PFSK-1 (cell line): Measurements from ENCODE around the gene FRMD4A.

Source experiments
- FOXP2 ChIP-seq: optimal IDR thresholded peaks from 2 replicates; pipeline ENCODE3; 2011; ENCODE audit warnings: borderline replicate concordance, control low read depth, inconsistent platforms; ENCODE audit not compliant: insufficient read depth; ENCODE audit errors: extremely low read length, extremely low read depth
- POLR2AphosphoS5 ChIP-seq: IDR thresholded peaks from 2 replicates; pipeline ENCODE4 v1.6.1; 2012; ENCODE audit warnings: low read depth, mild to moderate bottlenecking, control low read depth, low read length, moderate library complexity
- REST ChIP-seq, 2 experiments: IDR thresholded peaks; 2 replicates each; pipeline versions ENCODE4 v1.6.1 to v1.8.0; 2011 to 2012; ENCODE audit warnings: low read depth in 2 of 2, low read length in 2 of 2, control low read depth in 1 of 2, inconsistent platforms in 1 of 2, mild to moderate bottlenecking in 1 of 2, moderate library complexity in 1 of 2; ENCODE audit not compliant: insufficient read depth in 1 of 2
- SIN3A ChIP-seq: IDR thresholded peaks from 2 replicates; pipeline ENCODE4 v1.6.1; 2012; ENCODE audit warnings: mild to moderate bottlenecking, low read length, moderate library complexity, borderline replicate concordance; ENCODE audit not compliant: insufficient read depth
- TAF1 ChIP-seq: IDR thresholded peaks from 2 replicates; pipeline ENCODE4 v1.6.1; 2012; ENCODE audit warnings: low read length, control low read depth, borderline replicate concordance; ENCODE audit not compliant: insufficient read depth

FRMD4A gene

DNA sequence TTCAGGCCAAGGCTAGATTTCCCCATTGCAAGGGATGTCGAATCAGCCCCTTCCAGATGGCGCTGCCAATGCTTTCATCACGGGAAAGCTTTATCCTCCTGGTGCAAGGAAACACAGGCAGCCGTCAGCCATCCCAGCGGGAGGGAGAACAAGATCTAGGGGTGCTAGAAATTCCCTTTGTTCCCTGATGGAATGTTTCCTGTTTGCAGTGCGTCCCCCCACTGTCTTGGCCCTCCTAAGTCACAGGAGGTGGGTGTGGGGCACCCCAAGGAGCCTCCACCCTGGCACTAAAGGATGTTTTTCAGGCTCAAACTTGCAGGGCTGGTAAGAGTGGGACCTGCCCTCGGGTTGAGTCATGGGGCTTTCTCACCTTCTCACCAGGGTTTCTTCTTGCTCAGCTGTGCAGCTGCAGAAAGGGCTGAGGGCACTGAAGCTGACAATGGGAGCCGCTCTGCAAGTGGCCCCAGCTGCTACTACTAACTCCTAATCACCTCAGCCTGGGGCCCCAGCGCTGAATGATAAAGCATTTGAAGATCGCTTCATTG lies 640.4 kb downstream of the FRMD4A start:
- TF ChIP-seq POLR2AphosphoS5 = no peak
- TF ChIP-seq REST (IDR thresholded peaks at IDR 0.05; ENCODE audit: insufficient read depth in 1 of 2, low read depth in 2 of 2, low read length in 2 of 2) = no peak
- no peak for TF ChIP-seq FOXP2
- no peak for TF ChIP-seq SIN3A
- no peak for TF ChIP-seq TAF1

DNA sequence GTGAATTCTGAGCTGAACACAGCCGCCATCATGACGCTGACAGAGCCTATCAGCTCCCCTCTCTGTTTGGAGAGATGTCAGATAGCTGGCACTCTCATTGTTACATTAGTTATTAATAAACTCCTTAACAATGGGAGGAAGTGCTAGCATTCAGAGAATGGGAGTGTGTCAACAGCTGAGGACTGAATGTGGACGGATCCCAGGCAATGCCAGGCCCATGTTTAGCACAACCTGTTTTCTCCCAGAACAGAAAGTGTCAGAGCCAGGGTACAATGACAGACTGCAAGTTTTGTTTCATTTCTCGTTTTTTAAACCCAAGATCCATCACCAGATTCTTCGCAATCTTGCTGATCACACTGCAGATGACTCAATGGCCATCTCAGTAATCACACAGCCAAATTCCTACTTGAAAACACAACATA lies 644.4 kb downstream of the FRMD4A start:
- TF ChIP-seq SIN3A = no peak
- no peak for TF ChIP-seq FOXP2
- no peak for TF ChIP-seq TAF1
- no peak for TF ChIP-seq POLR2AphosphoS5
- TF ChIP-seq REST (IDR thresholded peaks at IDR 0.05; ENCODE audit: insufficient read depth in 1 of 2, low read depth in 2 of 2, low read length in 2 of 2) = no peak

DNA sequence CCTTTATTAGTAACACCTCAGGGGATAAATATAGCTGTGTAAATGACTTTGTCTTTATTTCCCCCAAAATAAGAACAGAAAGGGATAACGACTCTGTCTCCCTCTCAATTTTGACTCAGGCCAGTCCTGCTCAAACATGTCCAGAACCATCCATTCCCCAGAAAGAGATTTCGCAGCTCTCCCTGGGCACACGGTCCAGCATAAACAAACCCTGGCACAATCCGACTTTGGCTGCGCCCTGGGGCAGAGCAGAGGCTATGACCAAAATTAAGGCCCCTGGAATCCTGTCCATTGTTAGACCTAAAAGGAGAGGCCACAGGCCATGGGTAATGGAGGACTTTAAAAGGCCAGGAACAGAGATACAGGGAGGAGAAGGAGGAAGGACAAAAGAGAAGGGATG lies 644.8 kb downstream of the FRMD4A start:
- no peak for TF ChIP-seq REST (IDR thresholded peaks at IDR 0.05; ENCODE audit: insufficient read depth in 1 of 2, low read depth in 2 of 2, low read length in 2 of 2)
- no peak for TF ChIP-seq TAF1
- TF ChIP-seq SIN3A = no peak
- no peak for TF ChIP-seq FOXP2
- no peak for TF ChIP-seq POLR2AphosphoS5

- TF ChIP-seq REST (IDR thresholded peaks at IDR 0.05; ENCODE audit: insufficient read depth in 1 of 2, low read depth in 2 of 2, low read length in 2 of 2) = no peak
- TF ChIP-seq TAF1 = no peak
- TF ChIP-seq POLR2AphosphoS5 = no peak
- TF ChIP-seq SIN3A = no peak
- TF ChIP-seq FOXP2 = no peak
Measured at GRCh38 chr10:13684806-13685482, 645.8 kb downstream of the FRMD4A start.
